Cardiac septum (tissue), 1 donor: ENCODE results near the gene RNH1. TPM values are rescaled to one million over a fixed set of nuclear protein-coding genes. Genes with fewer than 3 reads are reported as not detected.
A peak's percentile ranks its signal among the peaks of the same experiment; 100 is the strongest.

Source experiments
- DNase-seq: peaks from one replicate; pipeline ENCODE4 v3.0.0-alpha.2; 2020; ENCODE audit warnings: low spot score
- intact Hi-C: fragments of 100-400 bp; cut with DNase I; formaldehyde crosslinking; loops from one replicate; pipeline ENCODE4 v1.14.0; 2022
- total RNA-seq: library from RNA; stranded (reverse); fragmentation: NEBNext Ultra II Directional; extraction: Animal tissue kit (Norgen Biotek cat#: 25700); gene quantifications from one replicate; pipeline ENCODE4 v1.2.1, GENCODE V29; 2021
- donor health status: DM: no; HTN: no; CAD: no.

RNH1 gene
- total RNA-seq, 1 donor from 2014 or later = 158 TPM

DNA sequence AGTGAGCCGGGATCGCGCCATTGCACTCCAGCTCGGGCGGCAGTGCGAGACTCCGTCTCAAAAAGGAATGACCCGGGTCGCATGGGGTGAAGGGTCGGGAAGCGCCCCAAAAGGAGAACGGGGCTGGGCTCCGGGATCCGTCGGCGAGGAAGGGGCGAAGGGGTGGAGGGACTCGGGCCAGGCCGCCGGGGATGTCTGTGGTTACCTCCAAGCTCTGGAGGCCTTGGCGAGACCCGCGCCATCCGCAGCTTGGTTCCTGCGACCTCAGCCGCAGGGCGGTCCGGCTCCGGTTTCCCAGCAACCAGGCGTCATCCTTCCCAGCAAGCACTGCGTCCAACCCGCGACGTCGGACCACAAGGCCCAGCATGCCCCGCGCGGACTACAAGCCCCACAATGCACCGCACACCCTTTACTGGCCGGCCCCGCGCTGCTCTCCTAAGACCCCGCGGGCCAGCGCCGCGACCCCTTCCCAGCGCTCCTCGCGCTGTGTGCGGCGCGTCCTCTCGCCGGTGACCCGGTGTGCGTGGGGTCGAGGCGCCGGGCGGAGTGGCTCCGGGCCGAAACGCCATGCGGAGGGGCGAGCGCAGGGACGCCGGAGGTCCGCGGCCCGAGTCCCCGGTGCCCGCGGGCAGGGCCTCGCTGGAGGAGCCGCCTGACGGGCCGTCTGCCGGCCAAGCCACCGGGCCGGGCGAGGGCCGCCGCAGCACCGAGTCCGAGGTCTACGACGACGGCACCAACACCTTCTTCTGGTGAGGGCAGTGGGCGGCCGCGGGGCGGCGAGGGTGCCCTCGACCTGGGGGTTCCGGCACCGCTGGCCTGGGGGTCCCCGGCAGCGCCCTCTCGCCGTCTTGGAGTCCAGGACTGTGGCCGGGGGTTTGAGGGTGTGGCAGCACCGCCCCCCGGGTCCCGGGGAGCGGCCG is 56.9 kb downstream of the RNH1 start, which contains the start of gene PTDSS2:
PTDSS2 (plus strand) TSS at position 391 of the 920 bp plus-strand sequence; CDS start at position 568, 177 bp downstream.
- DNase-seq = peak; percentile 99
- intact Hi-C loops = loop anchor here (1.0 to 5.0 kb wide), 4 partner anchors 43 to 242 kb away; partner anchors contain the start of gene RNH1

DNA sequence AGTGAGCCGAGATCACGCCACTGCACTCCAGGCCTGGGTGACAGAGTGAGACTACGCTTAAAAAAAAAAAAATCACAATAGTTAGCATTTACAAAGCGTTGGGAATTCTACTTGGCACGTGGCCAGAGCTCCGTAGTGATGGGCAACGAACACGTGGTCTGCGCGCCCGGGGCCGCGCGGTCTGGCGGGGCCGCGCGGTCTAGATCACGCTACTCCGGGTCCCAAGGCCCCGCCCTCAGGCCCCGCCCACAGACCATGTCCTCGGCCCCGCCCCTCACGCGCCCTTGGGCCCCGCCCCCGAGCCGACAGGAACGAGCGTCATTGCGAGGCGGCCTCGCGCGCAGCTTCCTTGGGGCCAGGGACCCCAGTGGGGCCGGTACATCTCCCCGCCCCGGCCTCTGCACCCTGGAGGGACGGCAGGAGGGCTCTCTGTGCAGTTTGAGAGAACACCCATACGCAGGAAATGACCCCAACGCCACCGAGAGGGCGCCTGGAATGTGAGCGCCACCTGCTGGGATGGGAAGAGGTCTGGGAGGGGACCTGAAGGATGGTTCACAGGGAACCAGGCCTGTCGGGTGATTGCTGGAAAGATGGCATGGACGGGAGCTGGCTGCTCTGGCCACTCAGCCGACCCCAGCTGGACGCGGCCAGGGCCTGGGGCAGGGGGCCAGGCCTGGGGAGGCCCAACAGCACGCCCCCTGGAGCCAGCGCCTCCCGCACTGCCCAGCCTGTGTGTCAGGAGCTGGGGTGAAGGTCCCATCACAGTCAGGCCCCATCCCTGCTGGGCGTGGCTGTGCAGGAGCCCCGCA is 58.9 kb downstream of the RNH1 start:
- intact Hi-C loops = loop anchor here (2.0 to 5.0 kb wide), 2 partner anchors 41 to 71 kb away; no protein-coding TSS in a partner anchor
- DNase-seq = peak; percentile 96

DNA sequence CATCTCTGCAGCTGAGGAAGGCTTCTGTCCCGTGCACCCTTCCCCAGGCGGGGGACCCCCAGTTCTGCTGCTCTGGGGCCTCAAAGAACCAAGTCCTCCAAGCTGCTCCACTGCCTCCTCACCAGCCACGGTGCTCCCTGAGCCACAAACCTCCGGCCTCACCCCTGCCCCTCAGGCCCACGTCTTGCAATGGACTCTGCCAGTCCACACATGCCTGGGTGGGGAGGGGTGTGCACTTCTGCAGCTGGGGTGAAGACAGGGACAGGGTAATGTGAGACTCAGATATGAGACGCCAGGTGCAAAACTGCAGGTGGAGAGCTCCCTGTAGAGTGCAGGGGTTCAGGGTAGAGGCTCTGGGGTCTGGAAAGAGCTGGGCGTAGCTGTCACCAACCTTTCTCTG is 60.2 kb downstream of the RNH1 start:
- no peak for DNase-seq
- intact Hi-C loops = loop anchor here (5.0 kb wide), 1 partner anchor 40 kb away; no protein-coding TSS in a partner anchor

DNA sequence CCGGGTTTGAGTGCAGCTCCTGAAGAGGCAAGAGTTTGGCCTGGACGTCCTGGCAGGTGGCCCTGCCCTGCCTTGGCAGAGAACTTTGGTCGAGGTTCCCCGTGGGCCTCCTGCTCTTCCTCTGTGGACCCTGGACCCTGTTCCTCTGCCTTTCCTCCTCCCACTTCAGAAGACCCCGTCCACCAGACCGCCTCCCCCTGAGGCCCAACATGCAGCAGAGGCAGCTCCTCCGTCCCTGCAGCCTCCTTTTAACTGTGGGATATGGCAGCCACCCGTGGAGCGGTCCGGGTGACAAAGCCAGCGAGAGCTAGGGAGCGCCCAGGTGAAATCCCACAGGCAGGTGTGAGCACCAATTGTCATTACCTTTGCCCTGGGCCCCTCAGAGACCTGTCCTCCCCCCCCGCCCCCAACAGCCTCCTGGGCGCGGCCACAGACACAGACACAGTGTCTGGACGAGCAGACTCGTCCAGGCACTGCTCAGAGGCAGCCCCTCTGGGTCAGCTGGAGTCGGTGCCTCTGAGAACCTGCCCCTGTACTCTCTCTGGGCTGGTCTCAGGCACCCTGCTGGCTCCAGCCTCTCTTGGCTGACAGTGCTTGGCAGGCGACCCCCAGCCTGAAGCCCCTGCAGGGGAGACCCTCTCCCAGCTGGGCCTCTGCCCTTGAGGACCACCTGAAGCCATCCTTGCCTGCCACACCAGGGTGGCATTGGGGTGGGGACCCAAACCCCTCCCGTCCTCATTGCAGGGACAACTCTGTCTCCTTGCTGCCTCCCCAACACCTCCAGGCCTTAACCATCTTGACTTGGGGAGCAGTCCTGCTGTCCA is 61.1 kb downstream of the RNH1 start:
- DNase-seq = no peak
- intact Hi-C loops = loop anchor here (5.0 kb wide), 1 partner anchor 39 kb away; no protein-coding TSS in a partner anchor

Other genes with a start within 250 kb of the RNH1 start
- gene NLRP6, start 228.8 kb downstream of the RNH1 start, total RNA-seq = 0.19 TPM
- gene PGGHG, start 218.1 kb downstream of the RNH1 start, total RNA-seq = 11.0 TPM
- not detected for gene IFITM5, start 207.7 kb downstream of the RNH1 start, total RNA-seq
- 215 TPM for gene IFITM2, start 199.4 kb downstream of the RNH1 start, total RNA-seq
- 123 TPM for gene IFITM1, start 193.2 kb downstream of the RNH1 start, total RNA-seq
- gene IFITM3, start 186.4 kb downstream of the RNH1 start, total RNA-seq = 260 TPM
- gene B4GALNT4, start 137.7 kb downstream of the RNH1 start, total RNA-seq = 0.24 TPM
- gene PKP3, start 113.0 kb downstream of the RNH1 start, total RNA-seq = 0.83 TPM
- 33.3 TPM for gene SIGIRR, start 92.2 kb downstream of the RNH1 start, total RNA-seq
- gene ANO9, start 65.2 kb downstream of the RNH1 start, total RNA-seq = 0.38 TPM
- 24.9 TPM for gene PTDSS2, start 57.0 kb downstream of the RNH1 start, total RNA-seq
- gene HRAS, start 28.3 kb upstream of the RNH1 start, total RNA-seq = 75.9 TPM
- 0.38 TPM for gene LRRC56, start 30.3 kb upstream of the RNH1 start, total RNA-seq
- gene LMNTD2, start 53.5 kb upstream of the RNH1 start, total RNA-seq = 0.40 TPM
- 2.6 TPM for gene RASSF7, start 53.7 kb upstream of the RNH1 start, total RNA-seq
- gene PHRF1, start 69.2 kb upstream of the RNH1 start, total RNA-seq = 20.9 TPM
- gene IRF7, start 108.7 kb upstream of the RNH1 start, total RNA-seq = 9.7 TPM
- not detected for gene CDHR5, start 117.7 kb upstream of the RNH1 start, total RNA-seq
- not detected for gene SCT, start 119.9 kb upstream of the RNH1 start, total RNA-seq
- gene DRD4, start 130.0 kb upstream of the RNH1 start, total RNA-seq = 0.81 TPM
- gene DEAF1, start 188.0 kb upstream of the RNH1 start, total RNA-seq = 21.3 TPM
- 15.5 TPM for gene TMEM80, start 188.6 kb upstream of the RNH1 start, total RNA-seq
- 2.3 TPM for gene EPS8L2, start 199.0 kb upstream of the RNH1 start, total RNA-seq
- 92.4 TPM for gene TALDO1, start 240.2 kb upstream of the RNH1 start, total RNA-seq